Osteocyte (in vitro differentiated cells): Measurements from ENCODE around the gene NCSTN. TPM values are rescaled to one million over a fixed set of nuclear protein-coding genes. Genes with fewer than 3 reads are reported as not detected.
A peak's percentile ranks its signal among the peaks of the same experiment; 100 is the strongest.

Experiments
- DNase-seq: peaks from one replicate; pipeline ENCODE4 v3.0.0; 2021; ENCODE audit warnings: mixed read lengths; ENCODE audit not compliant: unreplicated experiment; ENCODE audit errors: extremely low spot score
- H3K27ac Mint-ChIP-seq: one replicate; pipeline ENCODE4 v1.8.0; 2021; ENCODE audit warnings: mild to moderate bottlenecking, mixed read lengths; ENCODE audit not compliant: unreplicated experiment
- H3K27me3 Mint-ChIP-seq: one replicate; pipeline ENCODE4 v1.8.0; 2021; ENCODE audit warnings: mixed read lengths; ENCODE audit not compliant: unreplicated experiment
- H3K36me3 Mint-ChIP-seq: one replicate; pipeline ENCODE4 v1.8.0; 2021; ENCODE audit warnings: mixed read lengths; ENCODE audit not compliant: unreplicated experiment
- H3K4me1 Mint-ChIP-seq: one replicate; pipeline ENCODE4 v1.8.0; 2021; ENCODE audit warnings: mixed read lengths; ENCODE audit not compliant: unreplicated experiment
- H3K4me3 Mint-ChIP-seq: one replicate; pipeline ENCODE4 v1.8.0; 2021; ENCODE audit warnings: mild to moderate bottlenecking, moderate library complexity, mixed read lengths; ENCODE audit not compliant: unreplicated experiment
- H3K9me3 Mint-ChIP-seq: one replicate; pipeline ENCODE4 v1.8.0; 2021; ENCODE audit warnings: mixed read lengths; ENCODE audit not compliant: unreplicated experiment
- total RNA-seq: library from RNA; stranded (reverse); gene quantifications from 2 replicates; pipeline ENCODE4 v1.2.1, GENCODE V29; 2021
- TF ChIP-seq, protein P1 (sequence below): fragments of 200-600 bp; sonication (generic); IDR thresholded peaks from 2 replicates; pipeline ENCODE4 v1.5.0; 2021; ENCODE audit warnings: antibody characterized with exemption, mild to moderate bottlenecking, moderate library complexity

Gene NCSTN
- total RNA-seq, 1 donor from 2014 or later: 132 TPM

DNA sequence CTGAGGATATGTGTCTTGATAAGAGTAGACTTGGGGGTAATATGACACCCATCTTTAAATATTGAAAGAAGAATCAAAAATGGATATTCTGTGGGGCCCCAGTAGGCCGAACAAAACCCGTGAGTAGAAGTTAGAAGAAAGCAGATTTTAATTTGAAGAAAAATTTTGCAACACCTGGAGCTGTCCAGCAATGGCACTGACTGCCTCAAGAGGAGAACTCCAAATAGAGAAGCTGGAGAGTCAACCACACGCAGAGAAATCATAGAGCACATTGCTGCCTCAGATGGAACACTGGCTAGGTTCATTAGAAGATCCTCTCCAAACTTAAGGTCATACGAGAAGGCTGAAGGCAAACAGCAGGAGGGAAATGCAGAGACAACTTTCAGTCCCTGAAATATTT, 30.5 kb downstream of the NCSTN start:
- peaks cover 11% of the 10 kb centered on the region for H3K27me3 Mint-ChIP-seq
- no peak overlapping the region for H3K27ac Mint-ChIP-seq
- H3K4me1 Mint-ChIP-seq: peaks cover 11% of the 10 kb centered on the region
- no peaks in the 10 kb centered on the region for H3K9me3 Mint-ChIP-seq
- TF ChIP-seq, protein P1, sequence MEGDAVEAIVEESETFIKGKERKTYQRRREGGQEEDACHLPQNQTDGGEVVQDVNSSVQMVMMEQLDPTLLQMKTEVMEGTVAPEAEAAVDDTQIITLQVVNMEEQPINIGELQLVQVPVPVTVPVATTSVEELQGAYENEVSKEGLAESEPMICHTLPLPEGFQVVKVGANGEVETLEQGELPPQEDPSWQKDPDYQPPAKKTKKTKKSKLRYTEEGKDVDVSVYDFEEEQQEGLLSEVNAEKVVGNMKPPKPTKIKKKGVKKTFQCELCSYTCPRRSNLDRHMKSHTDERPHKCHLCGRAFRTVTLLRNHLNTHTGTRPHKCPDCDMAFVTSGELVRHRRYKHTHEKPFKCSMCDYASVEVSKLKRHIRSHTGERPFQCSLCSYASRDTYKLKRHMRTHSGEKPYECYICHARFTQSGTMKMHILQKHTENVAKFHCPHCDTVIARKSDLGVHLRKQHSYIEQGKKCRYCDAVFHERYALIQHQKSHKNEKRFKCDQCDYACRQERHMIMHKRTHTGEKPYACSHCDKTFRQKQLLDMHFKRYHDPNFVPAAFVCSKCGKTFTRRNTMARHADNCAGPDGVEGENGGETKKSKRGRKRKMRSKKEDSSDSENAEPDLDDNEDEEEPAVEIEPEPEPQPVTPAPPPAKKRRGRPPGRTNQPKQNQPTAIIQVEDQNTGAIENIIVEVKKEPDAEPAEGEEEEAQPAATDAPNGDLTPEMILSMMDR: no peak
- no peaks in the 10 kb centered on the region for H3K36me3 Mint-ChIP-seq
- no peak overlapping the region for H3K4me3 Mint-ChIP-seq
- DNase-seq: peak; percentile 2

DNA sequence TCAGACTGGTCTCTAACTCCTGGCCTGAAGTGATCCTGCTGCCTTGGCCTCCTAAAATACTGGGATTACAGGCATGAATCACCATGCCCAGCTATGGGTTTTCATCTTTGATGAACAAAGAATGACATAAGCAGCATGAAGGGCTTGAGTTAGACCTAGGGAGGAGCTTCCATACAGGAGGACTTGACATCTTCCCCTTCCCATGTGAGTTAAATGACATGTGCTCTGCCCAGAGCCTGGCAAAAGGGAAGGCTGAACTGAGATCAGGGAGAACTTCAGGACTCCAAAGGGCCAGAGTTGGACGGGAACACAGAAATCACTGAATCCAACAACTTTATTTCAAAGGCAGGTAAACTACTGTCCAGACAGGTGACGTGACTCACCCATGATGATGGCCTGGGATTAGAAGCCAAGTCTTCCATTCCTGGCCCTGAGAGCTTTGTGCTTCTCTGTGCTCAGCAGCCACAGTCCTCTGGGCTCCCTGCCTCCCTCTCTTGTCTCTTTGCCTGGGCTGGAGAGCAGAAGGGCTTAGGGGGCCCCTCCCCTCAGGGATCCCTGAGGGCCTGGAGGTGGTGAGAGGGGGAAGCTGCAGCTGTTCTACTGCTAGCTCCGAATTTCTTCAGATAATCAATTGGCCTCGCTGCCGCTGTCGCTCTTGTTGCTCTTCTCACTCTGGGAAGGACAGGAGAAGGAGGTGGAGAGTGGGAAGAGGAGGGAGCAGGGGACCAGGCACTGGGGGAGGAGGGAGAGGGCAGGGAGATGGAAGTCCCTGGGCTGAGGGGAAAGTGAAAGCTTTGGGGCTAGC, 31.3 kb downstream of the NCSTN start:
- Mint-ChIP-seq H3K9me3 (no peaks in the 10 kb centered on the region), H3K4me1 (peaks cover 11% of the 10 kb centered on the region), H3K27ac (no peak overlapping the region), H3K4me3 (no peak overlapping the region), H3K27me3 (peaks cover 12% of the 10 kb centered on the region), H3K36me3 (no peaks in the 10 kb centered on the region)
- TF ChIP-seq, protein P1: no peak
- DNase-seq: peak; percentile 70

DNA sequence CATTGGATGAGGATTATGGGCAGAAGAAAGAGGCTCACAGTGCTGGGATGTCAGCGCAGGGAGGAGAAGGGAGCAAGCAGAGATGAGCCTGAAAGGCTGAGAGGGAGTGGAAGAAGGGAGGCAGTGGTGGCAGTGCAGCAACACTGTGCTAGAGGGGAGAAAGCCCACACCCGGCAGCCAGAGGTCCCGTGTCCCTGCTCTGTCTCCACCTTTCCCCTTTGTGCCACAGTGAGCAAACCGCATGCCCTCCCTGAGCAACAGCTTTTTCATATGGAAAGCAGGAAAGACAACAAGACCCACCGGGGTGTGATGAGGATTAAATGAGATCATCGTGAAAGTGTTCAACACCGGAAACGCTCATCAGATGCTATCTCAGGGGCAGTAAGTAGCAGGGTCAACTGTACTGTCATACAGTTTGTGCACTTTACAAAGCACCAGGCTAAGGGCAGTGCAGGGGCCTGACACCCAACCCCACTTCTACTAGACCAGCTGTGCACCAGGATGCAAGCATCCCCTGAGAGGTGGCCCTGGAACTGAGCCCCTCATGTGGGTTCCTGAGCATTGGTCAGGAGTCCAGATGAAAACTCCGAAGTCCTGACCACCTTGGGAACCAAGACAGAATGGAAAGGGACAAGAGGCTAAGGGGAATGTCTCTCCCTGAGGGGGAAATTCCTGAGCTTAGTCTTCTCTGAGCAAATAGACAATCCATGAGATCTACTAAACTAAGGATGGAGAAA, 32.8 kb downstream of the NCSTN start:
- no peak overlapping the region for H3K27ac Mint-ChIP-seq
- H3K4me1 Mint-ChIP-seq: peaks cover 11% of the 10 kb centered on the region
- H3K9me3 Mint-ChIP-seq: no peaks in the 10 kb centered on the region
- peaks cover 17% of the 10 kb centered on the region for H3K27me3 Mint-ChIP-seq
- peak; percentile 46 for DNase-seq
- TF ChIP-seq, protein P1: no peak
- H3K36me3 Mint-ChIP-seq: no peaks in the 10 kb centered on the region
- no peak overlapping the region for H3K4me3 Mint-ChIP-seq

DNA sequence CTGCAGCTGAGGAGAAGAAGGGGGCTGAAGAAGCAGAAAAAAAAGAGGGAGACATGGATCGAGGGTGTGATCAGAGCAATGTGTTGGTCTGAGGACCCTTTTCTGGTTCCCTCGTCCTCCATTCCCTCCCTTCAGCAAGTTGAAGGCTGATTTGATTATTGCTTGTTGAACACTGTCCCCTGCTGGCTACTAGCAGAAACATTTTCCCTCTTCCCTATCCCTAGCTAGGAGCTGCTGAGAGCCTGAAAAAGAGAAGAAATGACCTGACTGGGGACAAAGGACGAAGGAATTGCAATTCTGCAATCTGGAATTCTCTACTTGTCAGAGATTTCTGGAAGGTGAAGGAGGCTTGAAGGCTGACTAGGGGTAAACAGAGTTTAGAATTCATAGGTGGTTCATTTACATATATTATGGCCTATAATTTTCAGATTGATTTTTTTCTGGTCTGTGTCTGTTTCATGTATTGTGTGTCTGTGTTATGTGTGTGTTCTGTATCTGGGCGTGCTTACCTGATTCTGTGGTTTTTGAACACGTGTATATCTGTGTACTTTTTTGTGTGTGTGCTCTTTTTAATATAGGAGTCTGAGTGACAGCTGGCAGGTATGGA, 33.4 kb downstream of the NCSTN start:
- Mint-ChIP-seq H3K27me3 (peaks cover 18% of the 10 kb centered on the region), H3K9me3 (no peaks in the 10 kb centered on the region), H3K27ac (no peak overlapping the region), H3K4me3 (no peak overlapping the region), H3K4me1 (peaks cover 11% of the 10 kb centered on the region), H3K36me3 (no peaks in the 10 kb centered on the region)
- TF ChIP-seq, protein P1: peak; percentile 80
- DNase-seq: peak; percentile 32
